SIG-M5 treated with dmso at 0.1 percent for 504 hours (cell line): ENCODE results near the gene ZNF142.
A peak's percentile ranks its signal among the peaks of the same experiment; 100 is the strongest.

Experiments used
- DNase-seq: peaks from one replicate; lab custom pipeline; 2025; ENCODE audit not compliant: unreplicated experiment; lab: John Stamatoyannopoulos, UW

Gene ZNF142, protein sequence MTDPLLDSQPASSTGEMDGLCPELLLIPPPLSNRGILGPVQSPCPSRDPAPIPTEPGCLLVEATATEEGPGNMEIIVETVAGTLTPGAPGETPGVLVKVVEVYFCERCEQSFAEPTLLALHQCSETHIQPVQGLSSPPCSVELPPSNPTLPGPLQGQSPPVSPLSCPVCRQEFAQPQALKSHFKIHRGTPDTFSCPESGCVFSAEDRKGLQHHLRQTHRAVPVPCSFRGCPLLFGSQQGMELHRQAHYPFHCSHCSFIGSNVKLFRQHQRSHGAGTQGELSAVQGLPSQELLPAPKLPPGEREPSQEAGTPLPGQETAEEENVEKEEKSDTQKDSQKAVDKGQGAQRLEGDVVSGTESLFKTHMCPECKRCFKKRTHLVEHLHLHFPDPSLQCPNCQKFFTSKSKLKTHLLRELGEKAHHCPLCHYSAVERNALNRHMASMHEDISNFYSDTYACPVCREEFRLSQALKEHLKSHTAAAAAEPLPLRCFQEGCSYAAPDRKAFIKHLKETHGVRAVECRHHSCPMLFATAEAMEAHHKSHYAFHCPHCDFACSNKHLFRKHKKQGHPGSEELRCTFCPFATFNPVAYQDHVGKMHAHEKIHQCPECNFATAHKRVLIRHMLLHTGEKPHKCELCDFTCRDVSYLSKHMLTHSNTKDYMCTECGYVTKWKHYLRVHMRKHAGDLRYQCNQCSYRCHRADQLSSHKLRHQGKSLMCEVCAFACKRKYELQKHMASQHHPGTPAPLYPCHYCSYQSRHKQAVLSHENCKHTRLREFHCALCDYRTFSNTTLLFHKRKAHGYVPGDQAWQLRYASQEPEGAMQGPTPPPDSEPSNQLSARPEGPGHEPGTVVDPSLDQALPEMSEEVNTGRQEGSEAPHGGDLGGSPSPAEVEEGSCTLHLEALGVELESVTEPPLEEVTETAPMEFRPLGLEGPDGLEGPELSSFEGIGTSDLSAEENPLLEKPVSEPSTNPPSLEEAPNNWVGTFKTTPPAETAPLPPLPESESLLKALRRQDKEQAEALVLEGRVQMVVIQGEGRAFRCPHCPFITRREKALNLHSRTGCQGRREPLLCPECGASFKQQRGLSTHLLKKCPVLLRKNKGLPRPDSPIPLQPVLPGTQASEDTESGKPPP (N-terminal part only)

DNA sequence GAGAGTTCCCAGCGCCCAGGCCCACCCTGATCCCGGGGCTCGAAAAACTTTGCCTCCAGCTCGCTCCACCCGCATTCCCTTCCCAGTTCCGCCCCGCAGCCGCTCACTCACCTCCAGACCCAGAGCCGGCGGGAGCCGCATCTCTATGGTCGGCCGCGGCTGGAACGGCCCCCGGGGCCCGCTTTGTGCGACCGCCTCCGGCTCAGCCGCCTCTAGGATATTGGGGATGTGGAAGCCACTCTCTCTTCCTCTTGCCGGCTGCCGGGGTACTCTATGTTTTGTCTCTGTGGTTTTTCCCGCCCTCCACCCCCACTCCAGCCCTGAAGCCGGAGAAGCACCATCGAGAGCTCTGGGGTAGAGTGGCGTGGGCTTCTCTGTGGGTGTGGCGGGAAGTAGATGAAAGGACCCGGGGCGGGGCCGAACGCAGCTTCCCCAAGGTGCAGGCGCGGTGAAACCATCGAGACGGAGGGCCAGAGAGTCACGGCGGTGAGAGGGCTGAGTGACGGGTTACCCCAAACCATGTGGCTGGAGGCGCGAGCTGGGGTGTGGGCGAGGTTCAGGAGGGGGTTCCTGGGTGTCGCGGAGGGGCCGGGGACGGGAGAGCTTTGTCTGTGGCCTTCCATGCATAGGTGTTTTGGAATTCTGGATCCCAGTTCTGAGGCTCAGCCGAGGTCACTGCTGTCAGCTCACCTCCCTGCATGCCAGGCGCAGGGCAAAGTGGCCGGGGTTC lies at the start of gene ZNF142, which contains the start of gene BCS1L:
Gene ZNF142, minus strand, starts transcription at position 366 of the 730 bp plus-strand sequence. CDS start 3,194 bp downstream, outside the sequence.
Gene BCS1L, plus strand, starts transcription at position 426 of the 730 bp plus-strand sequence. CDS start 1,305 bp downstream, outside the sequence.
- DNase-seq, result peak; percentile 97

DNA sequence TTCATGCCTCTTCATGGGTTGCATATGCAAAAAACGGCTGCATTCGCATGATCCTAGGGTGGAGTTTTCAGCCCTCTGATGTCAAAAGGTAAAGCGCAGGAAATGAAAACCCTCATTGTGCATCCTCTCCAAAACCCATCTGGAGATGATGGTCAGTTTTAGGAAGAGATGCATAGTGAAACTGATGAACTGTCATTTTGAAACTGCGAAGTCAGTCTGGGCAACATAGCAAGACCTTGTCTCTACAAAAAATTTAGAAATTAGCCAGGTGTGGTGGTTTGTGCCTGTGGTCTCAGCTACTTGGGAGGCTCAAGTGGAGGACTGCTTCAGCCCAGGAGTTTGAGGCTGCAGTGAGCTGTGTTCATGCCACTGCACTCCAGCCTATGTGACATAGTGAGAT lies 48.7 kb upstream of the ZNF142 start:
- DNase-seq, result no peak

DNA sequence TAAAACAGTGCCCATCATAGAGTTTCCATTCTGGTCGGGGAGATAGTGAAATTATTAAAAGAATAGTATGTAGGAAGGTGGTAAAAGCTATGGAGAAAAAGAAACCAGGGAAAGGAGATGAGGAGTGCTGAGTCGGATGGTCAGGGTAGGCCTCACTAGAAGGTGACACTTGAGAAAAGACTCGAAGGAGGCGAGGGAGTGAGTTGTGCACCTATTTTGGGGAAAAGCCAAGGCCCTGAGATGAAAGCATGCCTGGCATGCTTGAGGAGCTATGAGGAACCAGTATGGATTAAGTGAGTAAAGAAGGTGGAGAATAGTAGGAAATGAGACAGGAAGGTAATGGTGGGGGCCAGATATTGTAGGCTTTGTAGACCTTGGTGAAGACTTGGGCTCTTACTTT lies 43.9 kb upstream of the ZNF142 start:
- no peak for DNase-seq

DNA sequence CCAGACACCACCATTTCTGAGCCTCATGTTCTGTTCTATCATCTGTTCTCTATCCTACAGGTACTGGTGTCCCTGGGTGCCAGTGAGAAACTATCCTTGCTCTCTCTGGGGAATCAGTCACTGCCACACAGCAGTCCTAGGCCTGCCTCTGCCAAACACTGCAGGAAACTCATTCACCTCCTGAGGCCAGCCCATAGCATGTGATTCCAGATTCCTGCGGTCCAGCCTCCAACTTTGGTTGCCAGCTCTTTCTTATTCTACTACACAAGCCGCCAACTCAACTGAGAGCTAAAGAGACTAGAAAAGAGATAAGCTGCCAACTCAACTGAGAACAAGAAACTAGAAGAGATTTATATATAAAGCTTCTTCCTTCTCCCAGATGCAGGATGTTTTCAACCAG lies 42.4 kb upstream of the ZNF142 start:
- DNase-seq, result no peak

DNA sequence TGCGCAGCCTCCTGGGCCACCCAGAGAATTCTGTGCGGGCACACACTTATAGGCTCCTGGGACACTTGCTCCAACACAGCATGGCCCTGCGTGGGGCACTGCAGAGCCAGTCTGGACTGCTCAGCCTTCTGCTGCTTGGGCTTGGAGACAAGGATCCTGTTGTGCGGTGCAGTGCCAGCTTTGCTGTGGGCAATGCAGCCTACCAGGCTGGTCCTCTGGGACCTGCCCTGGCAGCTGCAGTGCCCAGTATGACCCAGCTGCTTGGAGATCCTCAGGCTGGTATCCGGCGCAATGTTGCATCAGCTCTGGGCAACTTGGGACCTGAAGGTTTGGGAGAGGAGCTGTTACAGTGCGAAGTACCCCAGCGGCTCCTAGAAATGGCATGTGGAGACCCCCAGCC lies 39.5 kb upstream of the ZNF142 start:
- no peak for DNase-seq

DNA sequence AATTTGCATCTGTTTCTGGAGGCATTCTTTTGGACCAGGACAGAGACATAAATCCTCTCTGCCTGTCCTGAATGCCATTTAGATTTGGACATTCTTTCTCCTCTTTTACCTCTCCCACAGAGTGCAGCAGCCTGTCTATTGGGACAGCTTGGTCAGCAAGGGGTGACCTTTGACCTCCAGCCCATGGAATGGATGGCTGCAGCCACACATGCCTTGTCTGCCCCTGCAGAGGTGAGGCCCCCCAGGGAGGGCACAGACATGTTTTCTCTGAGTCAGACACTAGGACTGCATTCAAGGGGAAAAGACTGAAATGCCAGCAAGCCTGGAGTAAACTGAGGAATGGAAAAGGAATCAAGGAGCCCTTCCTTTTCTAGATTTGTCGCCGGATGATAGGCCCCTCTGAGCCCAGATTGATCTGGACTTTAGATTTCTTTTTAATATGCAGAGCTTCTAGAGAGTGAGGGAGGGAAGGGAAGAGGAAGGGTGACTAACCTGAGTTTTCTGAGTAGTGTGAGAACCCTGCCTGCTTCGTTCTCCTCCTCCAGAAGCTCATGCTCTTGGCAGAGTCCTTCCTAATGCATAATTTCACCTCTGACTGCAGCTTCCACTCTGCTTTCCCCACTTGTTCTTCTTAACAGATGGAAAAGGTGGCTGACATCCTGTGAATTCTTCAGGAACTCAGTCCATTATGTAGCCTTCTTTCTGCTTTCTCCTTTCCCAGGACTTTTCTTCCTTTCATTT lies 35.2 kb upstream of the ZNF142 start:
- no peak for DNase-seq

DNA sequence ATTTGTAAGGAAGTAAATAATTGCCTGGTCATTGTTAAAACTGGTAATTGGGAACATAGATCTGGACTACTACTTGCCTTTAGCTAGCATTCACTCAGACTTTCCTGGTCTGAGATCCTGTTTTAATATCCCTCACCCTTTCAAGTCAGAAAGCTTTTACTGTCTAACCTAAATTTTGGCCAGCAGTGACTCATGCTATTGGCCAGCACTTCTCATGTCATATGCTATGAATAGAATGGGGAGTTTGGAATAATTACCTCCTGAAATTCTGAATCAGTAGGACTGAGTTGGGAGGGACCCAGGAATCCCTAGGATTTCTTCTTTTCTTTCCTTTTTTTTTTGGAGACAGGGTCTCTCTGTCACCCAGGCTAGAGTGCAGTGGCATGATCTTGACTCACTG lies 31.8 kb upstream of the ZNF142 start:
- DNase-seq, result no peak

DNA sequence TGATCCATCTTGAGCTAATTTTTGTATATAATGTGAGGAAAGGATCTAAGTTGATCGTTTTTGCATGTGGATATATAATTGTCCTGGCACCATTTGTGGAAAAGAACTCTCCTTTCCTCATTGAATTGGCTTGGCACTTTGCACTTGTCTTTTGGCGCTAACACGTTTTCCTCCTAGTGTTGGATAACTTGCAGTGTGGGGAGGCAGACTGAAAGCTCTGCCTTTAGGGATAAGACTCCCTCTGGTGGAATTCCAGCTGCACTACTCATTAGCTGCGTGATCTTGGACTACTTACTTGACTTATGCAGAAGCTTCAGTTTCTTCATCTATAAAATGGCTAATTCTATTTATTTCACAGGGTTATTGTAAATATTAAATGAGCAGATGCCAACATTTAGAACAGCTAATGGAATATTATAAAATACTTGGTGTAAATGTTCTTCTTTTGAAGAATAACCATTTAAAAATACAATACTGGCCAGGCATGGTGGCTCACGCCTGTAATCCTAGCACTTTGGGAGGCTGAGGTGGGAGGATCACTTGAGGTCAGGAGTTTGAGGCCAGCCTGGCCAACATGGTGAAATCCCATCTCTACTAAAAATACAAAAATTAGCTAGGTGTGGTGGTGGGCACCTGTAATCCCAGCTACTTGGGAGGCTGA lies 28.1 kb upstream of the ZNF142 start:
- peak; percentile 88 for DNase-seq

DNA sequence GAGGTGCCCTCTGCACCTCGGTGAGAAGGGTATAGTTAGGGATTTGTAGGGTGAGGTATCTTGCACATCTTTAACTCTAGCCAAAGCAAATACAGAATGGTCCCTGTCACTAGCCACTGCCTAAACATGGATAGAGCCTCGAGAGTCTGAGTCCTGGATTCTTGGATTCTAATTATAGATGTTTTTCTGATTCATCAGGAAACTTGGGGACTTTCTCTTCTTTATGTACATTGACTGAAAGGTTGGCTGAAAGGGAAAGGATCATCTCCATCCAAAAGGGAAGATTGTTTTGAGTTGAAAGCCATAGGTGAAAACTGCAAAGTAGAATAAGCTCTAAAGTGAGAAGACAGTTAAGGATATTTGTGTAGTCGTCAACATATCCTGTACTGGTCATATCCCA lies 20.6 kb upstream of the ZNF142 start:
- no peak for DNase-seq

DNA sequence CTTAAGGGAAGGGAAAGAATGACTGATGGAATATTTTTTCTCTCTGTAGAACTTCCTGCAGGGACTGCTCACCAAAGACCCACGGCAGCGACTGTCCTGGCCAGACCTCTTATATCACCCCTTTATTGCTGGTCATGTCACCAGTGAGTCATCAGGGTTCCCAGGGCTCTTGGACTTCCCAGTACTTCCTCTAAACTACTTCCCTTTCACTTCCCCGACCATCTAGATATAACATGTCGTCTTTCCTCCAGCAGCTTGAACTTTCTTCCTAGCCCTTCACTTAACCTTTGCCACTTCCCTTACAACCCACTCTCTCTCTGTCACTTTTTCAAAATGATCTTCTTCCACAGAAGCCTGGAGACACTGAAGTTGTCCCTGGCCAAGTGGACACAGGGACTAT lies 19.7 kb upstream of the ZNF142 start:
- peak; percentile 42 for DNase-seq

DNA sequence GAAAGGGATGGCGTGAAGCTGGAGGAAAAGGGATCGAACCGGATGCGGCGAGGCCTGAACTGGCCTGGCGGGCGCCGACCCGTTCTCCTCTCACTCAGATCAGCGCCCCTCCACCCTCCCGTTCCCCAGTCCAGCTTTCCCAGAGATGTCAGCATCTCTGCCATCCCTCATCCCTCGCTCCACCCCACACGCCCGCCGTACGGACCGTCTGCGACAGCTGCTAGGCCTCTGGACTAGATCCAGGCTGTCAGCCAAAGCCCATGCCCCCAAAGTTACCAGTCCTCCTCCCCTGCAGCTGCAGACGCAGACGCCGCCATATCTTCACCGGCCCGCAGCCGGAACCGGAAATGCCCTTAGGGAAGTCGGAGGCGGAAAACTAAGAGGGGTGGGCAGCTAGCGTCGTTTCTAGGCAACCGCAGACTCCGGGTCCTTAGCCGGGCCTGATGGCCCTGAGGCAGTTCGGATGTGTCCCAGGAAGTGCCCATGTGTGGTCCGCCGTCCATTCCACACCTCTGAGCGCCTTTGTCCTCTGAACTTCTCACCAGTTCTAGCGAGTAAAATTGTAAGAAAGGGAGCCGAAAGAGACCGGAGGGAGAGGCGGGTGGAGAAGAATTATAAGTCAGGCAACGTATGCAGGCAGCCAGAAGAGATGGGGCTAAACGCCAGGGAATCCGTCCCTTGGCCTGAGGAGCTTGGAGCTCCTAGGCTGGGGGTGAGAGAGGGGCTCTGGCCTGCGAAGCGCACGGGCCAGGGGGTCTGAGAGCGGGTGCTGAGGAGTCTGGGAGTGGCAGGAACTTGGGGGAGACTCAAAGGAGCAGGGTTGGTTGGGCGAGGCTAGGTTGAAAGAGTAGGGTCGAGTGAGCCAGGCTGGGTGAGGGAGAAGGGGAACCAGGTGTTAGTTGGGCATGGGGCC lies 12.5 kb upstream of the ZNF142 start, which contains the start of the genes RNF25 and STK36:
Gene RNF25, minus strand, starts transcription at position 349 of the 913 bp plus-strand sequence. Its CDS starts 32 bp downstream, at position 317.
Gene STK36, plus strand, starts transcription at position 433 of the 913 bp plus-strand sequence. CDS start 744 bp downstream, outside the sequence.
- DNase-seq, result peak; percentile 94

DNA sequence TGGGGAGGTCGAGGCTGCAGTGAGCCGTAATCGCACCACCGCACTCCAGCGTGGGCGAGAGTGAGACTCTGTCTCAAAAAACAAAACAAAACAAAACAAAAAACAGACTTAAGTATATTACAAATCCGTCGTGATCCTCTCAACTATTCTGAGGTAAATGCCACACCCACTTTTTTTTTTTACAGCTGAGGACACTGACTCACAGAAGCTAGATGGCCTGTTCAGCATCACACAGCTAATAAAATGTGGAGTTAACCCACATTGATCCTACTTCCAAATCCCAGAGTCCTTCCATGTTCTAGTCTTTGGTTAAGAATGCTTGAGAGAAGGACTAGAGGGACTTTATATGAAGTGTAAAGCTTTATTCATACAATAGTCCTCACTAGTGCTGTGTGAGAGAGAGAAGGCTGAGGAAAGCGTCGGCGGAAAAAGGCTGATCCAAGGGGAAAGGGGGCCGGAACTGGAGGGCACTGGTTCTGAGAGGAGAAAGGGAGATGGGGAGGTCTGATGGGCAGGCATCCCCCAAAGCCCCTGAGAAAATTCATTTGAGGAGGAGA lies 11.8 kb upstream of the ZNF142 start:
- DNase-seq, result peak; percentile 2

DNA sequence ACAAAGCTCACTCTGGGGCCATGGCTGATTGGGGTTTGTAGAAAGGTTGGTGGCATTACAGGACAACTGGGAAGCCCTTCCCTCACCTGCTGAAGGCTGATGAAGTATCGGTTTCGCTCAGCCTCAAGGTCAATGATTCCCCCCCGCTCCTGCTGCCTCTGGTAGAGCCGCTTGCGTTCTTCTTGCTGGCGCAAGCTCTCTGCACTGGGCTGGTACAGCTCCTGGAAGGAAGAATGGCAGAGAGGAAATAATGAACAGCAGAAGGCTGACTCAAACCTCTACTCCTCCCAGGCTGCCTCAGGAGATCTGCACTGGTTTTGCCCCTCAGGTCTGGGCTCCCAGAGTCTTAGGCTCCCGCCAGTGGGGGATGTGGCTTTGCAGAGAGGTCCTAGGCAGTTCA lies 5.2 kb upstream of the ZNF142 start:
- DNase-seq, result no peak

DNA sequence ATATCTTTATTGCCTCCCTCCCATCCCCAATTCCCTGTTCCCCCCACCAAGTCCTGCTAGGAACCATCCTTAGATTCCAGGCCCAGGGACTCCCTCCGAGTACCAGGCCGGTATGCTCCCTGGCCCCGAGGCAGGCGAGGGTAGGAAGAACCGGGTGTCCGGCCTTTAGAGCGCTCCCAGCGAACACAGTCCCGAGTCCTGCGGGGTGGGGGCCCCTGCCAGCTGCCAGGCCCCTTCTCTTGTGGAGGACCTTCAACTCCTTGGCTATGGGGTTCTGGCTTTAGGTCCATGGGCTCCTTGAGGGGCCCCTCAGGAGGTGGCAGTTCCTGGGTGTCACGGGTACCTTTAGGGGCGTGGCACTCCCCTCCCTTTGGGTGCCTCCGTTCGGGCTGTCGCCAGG lies 4.5 kb upstream of the ZNF142 start:
- DNase-seq, result no peak

DNA sequence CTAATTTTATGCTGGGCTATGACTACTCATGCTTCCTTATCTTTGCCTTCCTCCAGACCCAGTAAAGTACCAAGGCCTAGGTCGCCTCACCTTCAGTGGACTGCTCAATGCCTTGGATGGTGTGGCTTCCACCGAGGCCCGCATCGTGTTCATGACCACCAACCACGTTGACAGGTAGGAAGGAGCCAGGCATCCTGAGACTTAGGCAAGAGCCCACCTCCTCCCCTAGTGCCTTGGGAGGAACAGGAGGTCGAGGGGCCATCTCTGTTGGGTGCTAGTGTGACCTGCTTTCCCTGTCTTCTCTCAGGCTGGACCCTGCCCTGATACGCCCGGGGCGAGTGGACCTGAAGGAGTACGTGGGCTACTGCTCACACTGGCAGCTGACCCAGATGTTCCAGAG lies 3.4 kb upstream of the ZNF142 start:
- no peak for DNase-seq

DNA sequence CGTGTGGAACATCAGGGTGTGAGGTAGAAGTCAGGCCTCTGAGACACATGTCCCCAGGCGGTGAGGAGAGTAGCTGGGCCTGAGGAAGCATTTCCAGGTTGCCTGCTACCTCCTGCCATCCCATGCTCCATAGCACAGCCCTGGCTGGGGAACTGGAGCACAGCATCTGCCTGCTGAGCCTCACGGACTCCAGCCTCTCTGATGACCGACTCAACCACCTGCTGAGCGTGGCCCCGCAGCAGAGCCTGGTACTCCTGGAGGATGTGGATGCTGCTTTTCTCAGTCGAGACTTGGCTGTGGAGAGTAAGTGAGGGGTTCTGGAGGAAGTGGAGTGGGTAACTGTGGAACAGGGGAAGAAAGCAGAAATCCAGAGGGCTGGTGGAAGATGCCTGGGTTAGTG lies 3.0 kb upstream of the ZNF142 start:
- no peak for DNase-seq

DNA sequence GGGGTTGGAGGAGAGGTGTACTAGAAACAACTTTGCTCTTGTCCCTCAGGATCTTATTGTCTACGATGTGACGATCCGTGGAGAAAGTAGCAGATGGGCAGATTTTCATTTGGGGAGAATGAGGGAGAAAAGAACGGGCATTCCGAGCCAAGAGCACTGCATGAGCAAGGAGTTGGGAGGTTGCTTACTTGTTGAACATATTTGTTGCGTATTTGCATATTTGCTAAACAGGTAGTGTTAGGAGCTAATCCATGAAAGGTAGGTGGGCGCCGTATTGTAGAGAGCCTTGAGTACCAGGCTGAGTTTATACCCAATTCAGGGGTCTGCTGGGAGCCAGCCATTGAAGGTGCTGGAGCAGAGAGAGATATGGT lies 550 bp upstream of the ZNF142 start:
- no peak for DNase-seq

DNA sequence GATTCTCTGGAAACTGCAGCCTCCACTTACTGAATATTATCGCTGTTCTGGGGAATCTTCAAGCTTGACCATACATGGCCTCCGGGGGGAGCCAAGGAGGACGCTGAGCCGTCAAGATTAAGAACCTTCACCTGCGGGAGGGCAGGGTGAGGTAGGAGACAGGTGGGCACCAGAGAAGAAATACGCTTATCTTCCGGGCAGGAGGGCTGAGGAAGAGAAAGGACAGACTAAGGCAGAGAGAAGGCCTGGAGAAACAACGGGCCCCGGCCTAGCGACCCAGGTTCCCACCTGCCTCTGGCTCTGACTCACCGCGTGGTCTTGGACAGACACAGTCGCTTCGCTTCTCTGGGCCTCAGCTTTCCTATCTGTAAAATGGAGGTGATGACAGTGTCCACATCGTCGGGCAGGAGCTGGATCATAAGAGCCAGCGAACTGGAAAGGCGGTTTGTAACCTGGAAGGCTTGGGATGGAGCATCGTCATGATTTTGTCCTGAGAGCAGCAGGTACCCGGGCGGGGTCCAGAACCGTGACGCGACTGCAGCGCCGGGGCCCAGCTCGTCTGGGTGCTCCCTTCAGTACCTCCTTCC lies 659 bp downstream of the ZNF142 start:
- DNase-seq, result peak; percentile 56
